Measurements from ENCODE around the gene PTPRG. TPM values are rescaled to one million over a fixed set of nuclear protein-coding genes. Genes with fewer than 3 reads are reported as not detected.

Gene PTPRG
- total RNA-seq, 1 donor from 2014 or later = 0.22 TPM

- ChIA-PET CTCF (no interaction called here), POLR2A (no interaction called here)
- intact Hi-C loops (cut with micrococcal nuclease) = loop anchor here (5.0 kb wide), 1 partner anchor 335 kb away; no protein-coding TSS in a partner anchor
- H3K9me3 Mint-ChIP-seq = no peaks in the 10 kb centered on the region
- no peak overlapping the region for H3K27ac Mint-ChIP-seq
- H3K36me3 Mint-ChIP-seq (ENCODE audit: low read depth) = no peaks in the 10 kb centered on the region
- DNase-seq (no peak), ATAC-seq (ENCODE audit: low read depth) (no peak)
- no peak for TF ChIP-seq CTCF (IDR thresholded peaks at IDR 0.05)
- no peak overlapping the region for H3K4me3 Mint-ChIP-seq
- H3K4me1 Mint-ChIP-seq = peaks cover 22% of the 10 kb centered on the region
- H3K27me3 Mint-ChIP-seq = peaks cover 68% of the 10 kb centered on the region
These were observed 810 bp downstream of the PTPRG start for GRCh38 chr3:61562042-61562720.

- no peak overlapping the region for H3K27ac Mint-ChIP-seq
- H3K9me3 Mint-ChIP-seq = no peaks in the 10 kb centered on the region
- ChIA-PET POLR2A (no interaction called here), CTCF (no interaction called here)
- peaks cover 67% of the 10 kb centered on the region for H3K27me3 Mint-ChIP-seq
- no peak for TF ChIP-seq CTCF (IDR thresholded peaks at IDR 0.05)
- ATAC-seq (ENCODE audit: low read depth) (no peak), DNase-seq (no peak)
- no peaks in the 10 kb centered on the region for H3K36me3 Mint-ChIP-seq (ENCODE audit: low read depth)
- H3K4me1 Mint-ChIP-seq = peaks cover 22% of the 10 kb centered on the region
- intact Hi-C loops (cut with micrococcal nuclease) = loop anchor here (5.0 kb wide), 1 partner anchor 334 kb away; no protein-coding TSS in a partner anchor
- peak overlapping the region; percentile 38 for H3K4me3 Mint-ChIP-seq
These were observed 1.4 kb downstream of the PTPRG start for GRCh38 chr3:61562721-61563312.

GRCh38 chr3:61563313-61564271, 2.2 kb downstream of the PTPRG start:
- ATAC-seq (ENCODE audit: low read depth) (no peak), DNase-seq (no peak)
- ChIA-PET POLR2A (no interaction called here), CTCF (no interaction called here)
- Mint-ChIP-seq H3K27ac (no peak overlapping the region), H3K27me3 (peaks cover 62% of the 10 kb centered on the region), H3K36me3 (ENCODE audit: low read depth) (no peaks in the 10 kb centered on the region), H3K9me3 (no peaks in the 10 kb centered on the region), H3K4me3 (peak overlapping the region; percentile 38), H3K4me1 (peaks cover 22% of the 10 kb centered on the region)
- intact Hi-C loops (cut with micrococcal nuclease) = loop anchor here (5.0 kb wide), 1 partner anchor 334 kb away; no protein-coding TSS in a partner anchor
- TF ChIP-seq CTCF (IDR thresholded peaks at IDR 0.05) = no peak

GRCh38 chr3:61564395-61565059, 3.2 kb downstream of the PTPRG start:
- no peak for ATAC-seq (ENCODE audit: low read depth)

More at GRCh38 chr3:61564395-61565059, 3.2 kb downstream of the PTPRG start:
- TF ChIP-seq CTCF (IDR thresholded peaks at IDR 0.05) = no peak
- Mint-ChIP-seq H3K27me3 (peaks cover 53% of the 10 kb centered on the region), H3K4me1 (peaks cover 22% of the 10 kb centered on the region), H3K27ac (no peak overlapping the region), H3K9me3 (no peaks in the 10 kb centered on the region), H3K4me3 (no peak overlapping the region), H3K36me3 (ENCODE audit: low read depth) (no peaks in the 10 kb centered on the region)
- intact Hi-C loops (cut with micrococcal nuclease) = loop anchor here (5.0 kb wide), 1 partner anchor 333 kb away; no protein-coding TSS in a partner anchor
- DNase-seq = no peak
- CTCF ChIA-PET = no interaction called here
- POLR2A ChIA-PET = no interaction called here

Measured in activated B cell treated with CpG ODN at 0.5 μM for 24 hours (primary cell).